Suprapubic skin (tissue), 4 donors: Measurements from ENCODE around the gene KIF3B.

Experiments
- CTCF ChIP-seq, 2 donors: fragments of 200-600 bp in 1 of 2; fragments of 450-650 bp in 1 of 2; sonication (generic) in 1 of 2; IDR thresholded peaks; one replicate each; pipeline ENCODE4 v1.5.1; 2016 to 2019; ENCODE audit warnings: antibody characterized with exemption in 2 of 2, mild to moderate bottlenecking in 1 of 2, moderate library complexity in 1 of 2
- EP300 ChIP-seq: sonication (generic); formaldehyde crosslinking; IDR thresholded peaks from one replicate; pipeline ENCODE4 v1.6.1; 2017; ENCODE audit warnings: antibody characterized with exemption
- POLR2A ChIP-seq, 2 donors: fragments of 450-650 bp; IDR thresholded peaks; one replicate each; pipeline ENCODE4 v1.6.1; 2017; ENCODE audit warnings: antibody characterized with exemption in 2 of 2, mild to moderate bottlenecking in 2 of 2, moderate library complexity in 2 of 2
- POLR2AphosphoS5 ChIP-seq, 3 donors: sonication (generic); formaldehyde crosslinking; IDR thresholded peaks; one replicate each; pipeline ENCODE4 v1.6.1; 2017; ENCODE audit warnings: antibody characterized with exemption in 3 of 3

- TF ChIP-seq CTCF (IDR thresholded peaks at IDR 0.05) (no peak), POLR2A (IDR thresholded peaks at IDR 0.05) (no peak), EP300 (no peak), POLR2AphosphoS5 (IDR thresholded peaks at IDR 0.05) (no peak)
These were observed 91.5 kb downstream of the KIF3B start for GRCh38 chr20:32368925-32369324.
